ENCODE measurements around the gene CASP8AP2.

- TF ChIP-seq, protein P1, sequence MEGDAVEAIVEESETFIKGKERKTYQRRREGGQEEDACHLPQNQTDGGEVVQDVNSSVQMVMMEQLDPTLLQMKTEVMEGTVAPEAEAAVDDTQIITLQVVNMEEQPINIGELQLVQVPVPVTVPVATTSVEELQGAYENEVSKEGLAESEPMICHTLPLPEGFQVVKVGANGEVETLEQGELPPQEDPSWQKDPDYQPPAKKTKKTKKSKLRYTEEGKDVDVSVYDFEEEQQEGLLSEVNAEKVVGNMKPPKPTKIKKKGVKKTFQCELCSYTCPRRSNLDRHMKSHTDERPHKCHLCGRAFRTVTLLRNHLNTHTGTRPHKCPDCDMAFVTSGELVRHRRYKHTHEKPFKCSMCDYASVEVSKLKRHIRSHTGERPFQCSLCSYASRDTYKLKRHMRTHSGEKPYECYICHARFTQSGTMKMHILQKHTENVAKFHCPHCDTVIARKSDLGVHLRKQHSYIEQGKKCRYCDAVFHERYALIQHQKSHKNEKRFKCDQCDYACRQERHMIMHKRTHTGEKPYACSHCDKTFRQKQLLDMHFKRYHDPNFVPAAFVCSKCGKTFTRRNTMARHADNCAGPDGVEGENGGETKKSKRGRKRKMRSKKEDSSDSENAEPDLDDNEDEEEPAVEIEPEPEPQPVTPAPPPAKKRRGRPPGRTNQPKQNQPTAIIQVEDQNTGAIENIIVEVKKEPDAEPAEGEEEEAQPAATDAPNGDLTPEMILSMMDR (IDR thresholded peaks at IDR 0.05): no peak
- TF ChIP-seq POLR2A (IDR thresholded peaks at IDR 0.05): no peak
Measured at GRCh38 chr6:89794324-89794723, 35.4 kb upstream of the CASP8AP2 start.

Measured in testis (tissue), 2 donors.